Neutrophil (primary cell): Measurements from ENCODE around the gene IDE.
A peak's percentile ranks its signal among the peaks of the same experiment; 100 is the strongest.
"Not testable (repeated sequence)": the region's sequence is repeated elsewhere in the genome, so short reads cannot be mapped to it uniquely, and the experiment has no call there.

Experiments
- H3K27ac ChIP-seq: fragments of 200-600 bp; sonication (generic); 2 replicates; pipeline ENCODE4 v1.5.1; 2016; ENCODE audit warnings: mild to moderate bottlenecking, moderate library complexity
- H3K27me3 ChIP-seq: fragments of 200-600 bp; sonication (generic); 2 replicates; pipeline ENCODE4 v1.6.0; 2016; ENCODE audit warnings: mild to moderate bottlenecking
- H3K36me3 ChIP-seq: fragments of 200-600 bp; sonication (generic); 2 replicates; pipeline ENCODE4 v1.5.1; 2017
- H3K4me1 ChIP-seq, 2 experiments: fragments of 200-600 bp in 1 of 2; sonication (generic) in 1 of 2; 1 replicate in 1 of 2; 2 replicates in 1 of 2; pipeline versions ENCODE4 v1.5.1 to v1.6.1; 2013 to 2016; ENCODE audit warnings: low read depth in 1 of 2, low read length in 1 of 2, mild to moderate bottlenecking in 1 of 2, moderate library complexity in 1 of 2; ENCODE audit not compliant: control insufficient read depth in 1 of 2, insufficient read depth in 1 of 2
- H3K4me3 ChIP-seq, 2 experiments: fragments of 200-600 bp in 1 of 2; sonication (generic) in 1 of 2; 1 replicate in 1 of 2; 2 replicates in 1 of 2; pipeline ENCODE4 v1.5.1; 2013 to 2016; ENCODE audit warnings: low read depth in 1 of 2, low read length in 1 of 2, mild to moderate bottlenecking in 1 of 2, moderate library complexity in 1 of 2
- H3K9me3 ChIP-seq: fragments of 200-600 bp; sonication (generic); 2 replicates; pipeline ENCODE4 v1.5.1; 2016
- TF ChIP-seq, protein P1 (sequence below): fragments of 200-600 bp; sonication (generic); IDR thresholded peaks from 2 replicates; pipeline ENCODE4 v1.5.1; 2016; ENCODE audit warnings: antibody characterized with exemption

Gene IDE

DNA sequence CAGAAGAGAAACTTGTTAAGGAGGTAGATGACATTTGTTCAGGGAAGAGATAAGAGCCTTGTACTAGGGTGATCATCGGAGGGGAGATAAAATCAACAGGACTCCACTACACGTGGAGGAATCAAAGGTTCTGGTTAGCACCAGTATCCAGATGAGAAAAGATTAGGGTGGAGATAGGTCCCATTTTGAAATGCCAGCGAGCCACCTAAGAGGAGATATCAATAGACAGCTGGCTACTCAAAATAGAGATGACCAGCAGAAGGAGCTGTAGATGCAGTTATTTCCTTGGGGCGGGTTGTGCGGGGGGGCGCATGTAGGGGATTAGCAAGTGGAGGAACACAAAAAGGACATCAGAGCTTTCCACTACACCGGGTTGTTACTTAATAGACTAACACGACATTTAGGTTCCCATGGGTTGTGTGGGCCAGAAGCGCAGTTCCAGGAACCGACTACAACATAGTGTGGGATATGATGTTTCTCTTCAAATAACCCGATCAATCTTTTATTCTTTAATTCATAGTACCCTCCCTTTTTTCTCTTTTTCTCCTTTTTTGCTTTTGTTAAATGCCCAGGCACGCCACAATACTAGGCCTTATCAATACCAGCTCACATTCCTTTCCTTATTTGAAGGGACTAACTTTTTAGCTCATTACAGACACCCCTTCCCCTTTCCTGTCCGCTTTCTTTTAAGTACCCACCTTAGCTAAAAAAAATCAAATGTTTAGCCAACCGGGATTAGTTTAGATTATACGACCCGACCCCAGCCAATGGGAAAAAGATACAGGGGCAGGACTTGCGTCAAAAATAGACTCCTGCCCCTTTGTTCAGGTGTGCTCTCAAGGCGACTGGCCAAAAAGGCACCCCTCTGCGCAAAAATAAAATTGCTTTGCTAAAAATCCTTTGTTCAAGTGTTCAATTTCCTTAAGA lies 17.0 kb upstream of the IDE start:
- Histone ChIP-seq H3K27me3 (no peaks in the 10 kb centered on the region), H3K4me3 (peak overlapping the region; percentile 71 to 92), H3K4me1 (peaks cover 46 to 49% of the 10 kb centered on the region in 2 experiments), H3K27ac (peak overlapping the region; percentile 85), H3K36me3 (no peaks in the 10 kb centered on the region), H3K9me3 (no peaks in the 10 kb centered on the region)
- TF ChIP-seq, protein P1, sequence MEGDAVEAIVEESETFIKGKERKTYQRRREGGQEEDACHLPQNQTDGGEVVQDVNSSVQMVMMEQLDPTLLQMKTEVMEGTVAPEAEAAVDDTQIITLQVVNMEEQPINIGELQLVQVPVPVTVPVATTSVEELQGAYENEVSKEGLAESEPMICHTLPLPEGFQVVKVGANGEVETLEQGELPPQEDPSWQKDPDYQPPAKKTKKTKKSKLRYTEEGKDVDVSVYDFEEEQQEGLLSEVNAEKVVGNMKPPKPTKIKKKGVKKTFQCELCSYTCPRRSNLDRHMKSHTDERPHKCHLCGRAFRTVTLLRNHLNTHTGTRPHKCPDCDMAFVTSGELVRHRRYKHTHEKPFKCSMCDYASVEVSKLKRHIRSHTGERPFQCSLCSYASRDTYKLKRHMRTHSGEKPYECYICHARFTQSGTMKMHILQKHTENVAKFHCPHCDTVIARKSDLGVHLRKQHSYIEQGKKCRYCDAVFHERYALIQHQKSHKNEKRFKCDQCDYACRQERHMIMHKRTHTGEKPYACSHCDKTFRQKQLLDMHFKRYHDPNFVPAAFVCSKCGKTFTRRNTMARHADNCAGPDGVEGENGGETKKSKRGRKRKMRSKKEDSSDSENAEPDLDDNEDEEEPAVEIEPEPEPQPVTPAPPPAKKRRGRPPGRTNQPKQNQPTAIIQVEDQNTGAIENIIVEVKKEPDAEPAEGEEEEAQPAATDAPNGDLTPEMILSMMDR, result no peak

DNA sequence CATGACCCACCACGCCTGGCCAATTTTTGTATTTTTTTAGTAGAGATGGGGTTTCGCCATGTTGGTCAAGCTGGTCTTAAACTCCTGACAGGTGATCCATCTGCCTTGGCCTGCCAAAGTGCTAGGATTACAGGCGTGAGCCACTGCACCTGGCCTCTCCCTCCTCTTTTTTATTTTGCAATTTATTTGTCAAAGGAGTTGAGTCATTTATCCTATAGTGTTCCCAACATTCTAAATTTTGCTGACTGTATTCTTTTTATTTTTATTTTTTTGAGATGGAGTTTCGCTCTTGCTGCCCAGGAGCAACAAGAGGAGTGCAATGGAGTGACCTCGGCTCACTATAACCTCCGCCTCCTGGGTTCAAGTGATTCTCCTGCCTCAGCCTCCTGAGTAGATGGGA lies 8.5 kb upstream of the IDE start:
- H3K36me3 ChIP-seq, H3K9me3 ChIP-seq, H3K27ac ChIP-seq, H3K4me1 ChIP-seq, H3K27me3 ChIP-seq, H3K4me3 ChIP-seq: not testable (repeated sequence)

DNA sequence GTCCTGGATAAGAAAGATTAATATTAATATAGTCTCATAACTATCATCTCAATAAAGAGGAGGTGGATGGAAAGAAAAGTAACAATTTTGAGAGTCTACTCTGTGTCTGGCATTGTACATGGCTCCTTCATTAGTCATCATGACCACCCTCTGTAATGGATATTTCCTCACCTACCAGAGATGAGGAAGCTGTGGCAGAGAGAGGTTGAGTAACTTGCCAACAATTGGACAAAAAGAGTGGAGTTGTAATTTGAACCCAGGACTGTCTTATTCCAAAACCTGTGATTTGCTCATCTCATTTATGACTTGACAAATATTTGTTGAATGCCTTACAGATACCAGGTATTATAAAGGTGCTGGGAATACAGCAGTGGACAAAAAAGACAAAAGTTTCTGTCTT lies 2.1 kb upstream of the IDE start:
- H3K27me3 ChIP-seq, result no peaks in the 10 kb centered on the region
- H3K27ac ChIP-seq, result peak overlapping the region; percentile 74
- TF ChIP-seq, protein P1, result peak; percentile 14
- no peaks in the 10 kb centered on the region for H3K9me3 ChIP-seq
- H3K4me3 ChIP-seq, result no peak overlapping the region
- H3K36me3 ChIP-seq, result no peaks in the 10 kb centered on the region
- peaks cover 32 to 38% of the 10 kb centered on the region in 2 experiments for H3K4me1 ChIP-seq

DNA sequence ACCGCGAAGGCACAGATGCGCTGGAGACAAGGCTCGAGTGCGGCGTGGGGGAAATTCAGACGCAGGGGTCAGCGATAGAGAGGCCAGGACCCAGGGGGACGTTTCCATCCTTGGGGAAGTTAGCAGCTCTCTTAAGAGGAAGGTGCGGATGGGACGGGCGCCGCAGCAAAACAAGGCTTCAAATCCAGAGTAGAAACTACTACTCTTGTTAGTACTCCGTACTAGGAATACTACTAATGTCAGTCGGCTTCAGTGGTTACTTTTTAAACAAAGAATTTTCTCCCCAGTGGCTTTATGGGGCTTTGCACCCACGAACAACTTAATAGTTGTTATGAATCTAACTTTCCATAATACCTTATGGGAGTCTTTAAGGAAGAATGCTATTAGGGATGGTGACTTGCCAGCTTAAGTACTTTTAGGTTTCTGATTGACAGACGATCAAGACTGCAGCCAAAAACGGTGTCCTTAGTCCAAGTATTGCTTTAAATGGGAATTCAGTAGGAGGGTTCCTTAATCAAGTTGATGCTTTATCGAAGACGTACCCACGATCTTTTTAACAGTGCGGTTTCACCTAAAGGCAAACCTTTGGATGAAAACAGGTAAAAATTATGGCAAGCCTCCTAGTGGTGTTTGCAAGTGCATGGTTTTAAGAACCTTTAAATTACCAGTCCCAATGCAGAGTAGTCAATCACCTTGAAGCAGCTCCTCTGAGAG lies 812 bp upstream of the IDE start:
- TF ChIP-seq, protein P1, result no peak

DNA sequence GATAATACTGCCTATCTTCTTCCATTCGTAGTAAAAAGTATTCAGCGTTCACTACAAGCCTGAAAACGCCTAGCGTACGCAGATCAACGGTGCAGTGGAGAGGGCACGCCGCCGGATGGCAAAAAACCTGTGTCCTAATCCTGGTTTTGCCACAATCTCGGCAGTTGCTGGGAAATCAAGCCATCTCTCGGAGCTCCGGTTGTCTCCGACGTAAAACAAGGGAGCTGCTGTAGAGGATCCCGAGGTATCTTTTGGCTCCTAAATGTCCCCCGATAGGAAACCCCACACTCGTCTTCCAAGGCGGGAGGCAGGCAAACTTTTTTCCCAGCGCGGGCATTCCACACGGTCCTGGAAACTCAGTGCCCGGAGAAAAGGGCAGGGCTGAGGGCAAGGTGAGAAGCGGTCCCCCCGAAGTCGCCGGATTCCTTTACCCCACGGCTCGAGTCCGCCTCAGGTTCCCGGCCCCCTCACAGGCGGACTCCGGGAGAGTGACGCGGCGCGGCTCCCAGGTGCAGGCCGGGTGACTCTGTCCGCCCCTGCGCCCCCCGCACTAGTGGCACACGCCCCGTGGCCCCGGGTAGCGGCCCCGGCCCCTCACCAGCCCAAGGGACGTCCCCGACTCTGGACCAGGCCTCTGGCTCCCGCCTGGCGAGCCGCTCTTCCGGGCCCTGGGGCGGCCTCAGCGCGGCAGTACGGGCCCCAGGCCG lies 649 bp downstream of the IDE start:
- H3K9me3 ChIP-seq, result no peaks in the 10 kb centered on the region
- H3K4me3 ChIP-seq, result peak overlapping the region; percentile 87 to 95
- H3K4me1 ChIP-seq, result peaks cover 29 to 38% of the 10 kb centered on the region in 2 experiments
- H3K27ac ChIP-seq, result peak overlapping the region; percentile 75
- TF ChIP-seq, protein P1, result no peak
- no peaks in the 10 kb centered on the region for H3K36me3 ChIP-seq
- H3K27me3 ChIP-seq, result no peaks in the 10 kb centered on the region

More for the DNA sequence above, 812 bp upstream of the IDE start:
- Histone ChIP-seq H3K4me1 (peaks cover 29 to 38% of the 10 kb centered on the region in 2 experiments), H3K4me3 (peak overlapping the region; percentile 87 to 95), H3K9me3 (no peaks in the 10 kb centered on the region), H3K27me3 (no peaks in the 10 kb centered on the region), H3K36me3 (no peaks in the 10 kb centered on the region), H3K27ac (peak overlapping the region; percentile 75)
